T-helper 1 cell treated with Interleukin-12 subunit alpha and Interleukin-12 subunit beta and Interleukin-4 antibody, amounts not matched to agents 30 μg/mL and 1 μg/mL, for 36 hours (primary cell): ENCODE results near the gene LSS.
"Not testable (repeated sequence)": the region's sequence is repeated elsewhere in the genome, so short reads cannot be mapped to it uniquely, and the experiment has no call there.

ENCODE experiments used
- H3K27ac Mint-ChIP-seq: one replicate; pipeline ENCODE4 v1.8.0; 2021; ENCODE audit warnings: mild to moderate bottlenecking, mixed read lengths
- H3K27me3 Mint-ChIP-seq: one replicate; pipeline ENCODE4 v1.8.0; 2021; ENCODE audit warnings: low read depth, mixed read lengths
- H3K36me3 Mint-ChIP-seq: one replicate; pipeline ENCODE4 v1.8.0; 2021; ENCODE audit warnings: low read depth, mixed read lengths
- H3K4me1 Mint-ChIP-seq: one replicate; pipeline ENCODE4 v1.8.0; 2021; ENCODE audit warnings: low read depth, mixed read lengths
- H3K4me3 Mint-ChIP-seq: one replicate; pipeline ENCODE4 v1.8.0; 2021; ENCODE audit warnings: mild to moderate bottlenecking, moderate library complexity, mixed read lengths
- H3K9me3 Mint-ChIP-seq: one replicate; pipeline ENCODE4 v1.8.0; 2021; ENCODE audit warnings: mixed read lengths

Gene LSS

DNA sequence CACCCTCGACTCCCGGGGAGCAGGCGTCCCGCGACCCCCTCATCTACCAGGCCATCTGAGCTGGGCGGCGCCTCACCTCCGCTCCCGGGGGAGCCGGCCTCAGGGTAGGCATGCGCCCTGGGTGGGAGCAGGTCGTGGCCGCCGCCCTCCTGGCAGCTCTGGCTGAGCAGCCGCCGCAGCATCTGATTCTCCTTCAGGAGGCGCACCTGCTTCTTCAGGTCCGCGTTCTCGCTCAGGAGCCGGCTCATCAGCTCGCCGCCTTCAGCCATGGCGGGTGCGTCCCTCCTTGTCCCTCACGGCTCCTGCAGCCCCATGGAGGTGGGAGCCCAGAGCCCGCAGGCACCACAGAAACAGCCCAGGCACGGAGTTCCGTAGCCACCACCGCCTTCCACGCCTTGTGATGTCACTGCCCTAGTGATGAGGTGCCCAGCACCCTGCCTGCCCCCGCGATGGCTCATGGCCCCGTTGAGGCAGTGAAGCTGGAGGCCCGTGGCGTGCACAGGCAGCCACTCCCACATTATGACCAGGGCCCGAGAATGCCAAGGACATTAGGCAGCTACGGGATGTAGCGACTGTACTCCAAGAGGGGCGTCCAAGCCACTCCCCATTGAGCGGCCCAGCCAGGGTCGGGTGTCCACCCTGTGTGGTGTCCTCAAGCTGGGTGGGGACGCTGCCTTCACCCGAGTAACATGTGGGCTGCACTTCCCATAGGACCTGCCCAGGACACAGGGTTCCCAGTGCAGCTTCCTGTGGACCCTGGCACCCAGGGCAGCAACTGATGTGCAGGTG, 45.8 kb downstream of the LSS start:
- Mint-ChIP-seq H3K27me3 (no peaks in the 10 kb centered on the region), H3K4me1 (peaks cover 6% of the 10 kb centered on the region)

DNA sequence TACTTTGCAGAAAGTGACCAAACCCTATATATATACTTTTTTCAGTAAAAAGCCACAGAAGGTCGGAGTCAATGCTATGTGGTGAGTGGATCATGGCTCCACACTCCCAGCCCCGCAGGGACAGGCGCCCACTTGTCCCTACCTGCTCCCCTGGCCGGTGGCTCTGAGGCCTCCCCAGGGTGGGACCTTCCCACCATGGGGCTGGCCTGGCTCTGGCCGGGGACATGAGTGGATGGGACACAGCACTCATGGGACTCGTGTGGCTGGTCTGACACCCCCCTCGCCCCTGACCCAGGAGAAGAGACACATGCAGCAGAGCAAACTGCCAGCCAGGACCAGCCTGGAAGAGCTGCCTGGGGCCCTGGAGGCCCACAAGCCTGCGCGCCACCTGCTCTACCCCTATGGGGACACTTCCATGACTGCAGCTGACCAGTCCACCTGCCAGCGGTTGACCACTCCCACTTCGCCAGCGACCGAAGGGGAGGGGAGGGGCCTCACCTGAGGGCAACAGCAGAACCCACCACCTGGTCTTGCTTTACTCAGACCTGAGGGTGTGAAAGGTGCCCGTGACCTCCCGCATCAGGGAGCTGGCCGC, 46.5 kb downstream of the LSS start:
- H3K4me1 Mint-ChIP-seq = peaks cover 6% of the 10 kb centered on the region
- H3K36me3 Mint-ChIP-seq = no peaks in the 10 kb centered on the region
- no peaks in the 10 kb centered on the region for H3K27me3 Mint-ChIP-seq
- H3K4me3 Mint-ChIP-seq = no peak overlapping the region
- peaks cover 4% of the 10 kb centered on the region for H3K9me3 Mint-ChIP-seq
- no peak overlapping the region for H3K27ac Mint-ChIP-seq

More for the DNA sequence above, 45.8 kb downstream of the LSS start:
- Mint-ChIP-seq H3K9me3 (peaks cover under 1% of the 10 kb centered on the region), H3K4me3 (peak overlapping the region; percentile 67), H3K27ac (peak overlapping the region; percentile 63), H3K36me3 (no peaks in the 10 kb centered on the region)

DNA sequence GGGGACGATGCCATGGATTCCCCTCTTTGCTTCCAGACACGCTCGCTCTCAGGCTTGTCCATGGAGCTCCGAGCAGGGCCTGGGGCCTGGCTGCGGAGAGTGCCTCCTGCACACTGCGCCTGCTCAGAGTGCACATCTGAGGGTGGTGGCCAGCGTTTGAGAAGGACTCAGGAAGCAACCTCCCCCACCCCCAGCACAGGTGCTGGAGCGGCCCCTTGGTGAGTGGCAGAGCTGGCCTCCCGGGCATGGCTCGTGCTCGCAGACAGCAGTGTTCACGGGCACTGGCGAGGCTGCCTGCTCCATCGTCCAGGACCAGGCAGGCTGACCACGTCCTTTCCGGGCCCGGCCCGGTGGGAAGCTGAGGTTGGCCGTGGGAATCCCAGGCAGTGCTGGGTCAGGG, 47.1 kb downstream of the LSS start:
- H3K9me3 Mint-ChIP-seq = peaks cover 11% of the 10 kb centered on the region

DNA sequence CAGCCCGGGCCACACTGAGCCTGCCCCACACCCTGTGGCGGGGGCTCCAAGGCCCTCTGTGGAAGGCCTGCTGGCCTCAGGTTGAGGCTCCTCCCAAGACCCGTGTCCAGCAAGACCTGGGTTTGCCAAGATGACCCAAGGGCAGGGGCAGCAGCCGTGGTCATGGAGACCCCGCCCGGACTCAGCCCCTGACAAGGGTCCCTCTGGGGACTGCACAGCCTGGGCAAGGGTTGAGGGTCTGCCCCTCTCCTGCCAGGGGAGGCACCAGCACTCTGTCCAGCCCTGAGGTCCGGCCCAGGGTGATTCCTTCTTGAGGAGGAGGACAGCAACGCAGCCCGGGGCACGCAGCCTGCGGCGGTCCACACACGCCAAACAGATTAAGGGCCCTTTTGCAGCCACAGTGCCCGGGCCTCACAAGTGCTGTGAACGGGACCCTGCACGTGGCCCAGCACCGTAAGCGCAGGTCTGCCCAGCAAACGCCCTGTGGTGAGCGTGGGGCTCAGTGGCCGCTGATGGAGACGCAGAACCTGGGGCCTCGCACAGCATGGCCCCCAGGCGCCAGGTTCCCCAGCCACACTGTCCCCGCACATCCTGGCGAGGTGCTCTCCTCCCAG, 47.7 kb downstream of the LSS start:
- Mint-ChIP-seq H3K9me3 (peaks cover 16% of the 10 kb centered on the region), H3K27me3 (peaks cover 9% of the 10 kb centered on the region), H3K4me1 (peaks cover 6% of the 10 kb centered on the region), H3K27ac (no peak overlapping the region), H3K36me3 (peaks cover 2% of the 10 kb centered on the region), H3K4me3 (no peak overlapping the region)

More for the DNA sequence above, 47.1 kb downstream of the LSS start:
- Mint-ChIP-seq H3K36me3 (no peaks in the 10 kb centered on the region), H3K27me3 (peaks cover 3% of the 10 kb centered on the region), H3K4me1 (peaks cover 6% of the 10 kb centered on the region), H3K27ac (no peak overlapping the region), H3K4me3 (no peak overlapping the region)

DNA sequence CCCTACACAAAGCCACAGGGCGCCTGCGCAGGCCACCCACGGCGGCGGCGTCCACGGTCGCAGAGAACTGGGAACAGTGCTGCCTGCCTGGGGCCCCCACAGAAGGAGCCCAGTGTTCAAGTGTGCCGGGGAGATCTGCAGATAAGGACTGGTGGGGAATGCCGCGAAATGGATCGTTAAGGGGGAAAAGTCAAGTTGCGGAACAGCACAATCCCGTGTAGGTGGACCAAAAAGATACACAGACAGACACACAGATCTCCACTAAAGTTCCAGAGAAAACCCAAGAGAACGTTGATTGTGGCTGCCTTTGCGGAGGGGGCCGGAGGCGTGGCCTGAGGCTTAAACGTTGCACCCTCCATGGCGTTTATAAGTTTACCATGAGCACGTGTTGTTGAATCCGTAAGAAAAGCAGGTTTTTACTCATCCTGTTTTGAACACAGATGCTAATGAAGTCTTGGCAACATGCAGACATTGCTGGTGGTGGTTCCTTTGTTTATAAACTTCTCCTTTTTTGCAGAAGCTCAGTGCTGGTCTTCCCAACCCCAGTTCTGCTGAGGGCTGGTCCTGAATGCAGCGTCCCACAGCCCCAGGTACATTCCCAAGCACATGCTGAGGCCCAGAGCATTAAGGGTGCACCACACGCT, 48.4 kb downstream of the LSS start:
- peaks cover 4% of the 10 kb centered on the region for H3K4me1 Mint-ChIP-seq
- H3K36me3 Mint-ChIP-seq = peaks cover 2% of the 10 kb centered on the region
- peaks cover 21% of the 10 kb centered on the region for H3K9me3 Mint-ChIP-seq
- no peak overlapping the region for H3K27ac Mint-ChIP-seq
- peaks cover 15% of the 10 kb centered on the region for H3K27me3 Mint-ChIP-seq
- no peak overlapping the region for H3K4me3 Mint-ChIP-seq

DNA sequence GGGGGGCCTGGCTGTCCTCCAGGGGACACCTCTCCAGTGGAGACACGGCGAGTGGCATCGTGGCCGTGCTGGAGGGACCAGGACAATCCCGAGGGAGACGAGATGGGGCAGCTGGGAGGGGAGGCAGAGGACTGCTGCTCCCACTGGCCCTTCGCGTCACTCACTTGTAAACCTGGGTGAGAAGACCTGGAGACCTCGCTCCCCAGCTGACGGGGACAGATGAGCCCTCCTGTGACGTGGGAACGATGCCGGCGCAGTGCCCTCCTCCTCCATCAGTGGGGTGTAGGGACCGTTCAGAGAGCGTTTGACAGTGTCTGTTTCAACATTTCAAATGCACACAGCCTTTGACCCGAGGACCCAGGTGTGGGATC, 48.9 kb downstream of the LSS start:
- peaks cover 21% of the 10 kb centered on the region for H3K27me3 Mint-ChIP-seq
- peaks cover 4% of the 10 kb centered on the region for H3K36me3 Mint-ChIP-seq
- H3K9me3 Mint-ChIP-seq = peaks cover 25% of the 10 kb centered on the region
- H3K27ac Mint-ChIP-seq = no peak overlapping the region
- H3K4me3 Mint-ChIP-seq = no peak overlapping the region
- H3K4me1 Mint-ChIP-seq = peaks cover 2% of the 10 kb centered on the region

DNA sequence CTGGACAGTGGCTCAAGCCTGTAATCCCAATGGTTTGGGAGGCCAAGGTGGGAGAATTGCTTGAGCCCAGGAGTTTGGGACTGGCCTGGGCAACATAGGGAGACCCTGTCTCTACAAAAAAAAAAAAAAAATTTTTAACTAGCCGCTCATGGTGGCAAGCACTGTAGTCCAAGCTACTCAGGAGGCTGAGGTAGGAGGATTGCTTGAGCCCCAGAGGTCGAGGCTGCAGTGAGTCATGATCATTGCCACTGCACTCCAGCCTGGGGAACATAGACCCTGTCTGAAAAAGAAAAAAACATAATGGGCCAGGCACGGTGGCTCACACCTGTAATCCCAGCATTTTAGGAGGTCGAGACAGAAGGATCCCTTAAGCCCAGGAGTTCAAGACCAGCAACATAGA, 49.6 kb downstream of the LSS start:
- Mint-ChIP-seq H3K27me3 (peaks cover 25% of the 10 kb centered on the region), H3K9me3 (peaks cover 30% of the 10 kb centered on the region), H3K4me1 (peaks cover 2% of the 10 kb centered on the region), H3K4me3 (no peak overlapping the region), H3K36me3 (peaks cover 4% of the 10 kb centered on the region), H3K27ac (no peak overlapping the region)

DNA sequence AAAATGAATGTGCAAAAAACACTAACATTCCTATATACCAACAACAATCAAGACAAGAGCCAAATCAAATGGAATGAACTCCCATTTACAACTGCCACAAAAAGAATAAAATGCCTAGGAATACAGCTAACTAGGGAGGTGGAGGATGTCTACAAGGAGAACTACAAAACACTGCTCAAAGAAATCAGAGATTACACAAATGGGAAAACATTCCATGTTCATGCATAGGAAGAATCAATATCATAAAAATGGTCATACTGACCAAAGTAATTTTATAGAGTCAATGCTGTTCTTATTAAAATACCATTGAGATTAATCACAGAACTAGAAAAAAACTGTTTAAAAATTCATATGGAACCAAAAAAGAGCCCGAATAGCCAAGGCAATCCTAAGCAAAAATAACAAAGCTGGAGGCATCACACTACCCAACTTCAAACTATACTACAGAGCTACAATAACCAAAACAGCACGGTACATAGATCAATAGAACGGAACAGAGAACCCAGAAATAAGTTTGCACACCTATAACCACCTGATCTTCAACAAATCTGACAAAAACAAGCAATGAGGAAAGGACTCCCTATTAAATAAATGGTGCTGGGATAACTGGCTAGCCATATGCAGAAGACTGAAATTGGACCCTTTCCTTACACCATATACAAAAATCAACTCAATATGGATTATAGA, 52.0 kb downstream of the LSS start:
- Mint-ChIP-seq H3K9me3 (peaks cover 34% of the 10 kb centered on the region), H3K27me3 (peaks cover 25% of the 10 kb centered on the region)
- not testable (repeated sequence) for H3K4me3 Mint-ChIP-seq

DNA sequence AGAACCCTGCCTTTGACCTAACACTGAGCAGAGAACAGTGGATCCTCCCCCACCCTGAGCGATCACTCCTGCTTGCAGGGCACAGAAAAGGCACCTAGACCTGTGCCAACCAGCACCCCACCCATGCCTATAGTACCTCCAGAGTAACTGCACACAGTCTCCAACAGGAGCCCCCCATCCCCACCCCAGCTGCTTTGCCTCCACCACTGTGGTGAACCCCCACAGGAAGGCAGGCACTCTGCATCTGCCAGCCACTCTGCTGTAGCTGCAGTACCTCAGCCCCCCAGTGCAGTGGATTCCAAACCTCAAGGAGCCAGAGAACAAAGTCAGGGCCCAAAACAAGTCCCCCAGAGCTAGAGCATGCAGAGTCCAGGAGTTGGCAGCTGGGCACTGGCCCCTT, 55.0 kb downstream of the LSS start:
- H3K36me3 Mint-ChIP-seq = peaks cover 4% of the 10 kb centered on the region

More for the DNA sequence above, 52.0 kb downstream of the LSS start:
- H3K27ac Mint-ChIP-seq, H3K36me3 Mint-ChIP-seq, H3K4me1 Mint-ChIP-seq: not testable (repeated sequence)

DNA sequence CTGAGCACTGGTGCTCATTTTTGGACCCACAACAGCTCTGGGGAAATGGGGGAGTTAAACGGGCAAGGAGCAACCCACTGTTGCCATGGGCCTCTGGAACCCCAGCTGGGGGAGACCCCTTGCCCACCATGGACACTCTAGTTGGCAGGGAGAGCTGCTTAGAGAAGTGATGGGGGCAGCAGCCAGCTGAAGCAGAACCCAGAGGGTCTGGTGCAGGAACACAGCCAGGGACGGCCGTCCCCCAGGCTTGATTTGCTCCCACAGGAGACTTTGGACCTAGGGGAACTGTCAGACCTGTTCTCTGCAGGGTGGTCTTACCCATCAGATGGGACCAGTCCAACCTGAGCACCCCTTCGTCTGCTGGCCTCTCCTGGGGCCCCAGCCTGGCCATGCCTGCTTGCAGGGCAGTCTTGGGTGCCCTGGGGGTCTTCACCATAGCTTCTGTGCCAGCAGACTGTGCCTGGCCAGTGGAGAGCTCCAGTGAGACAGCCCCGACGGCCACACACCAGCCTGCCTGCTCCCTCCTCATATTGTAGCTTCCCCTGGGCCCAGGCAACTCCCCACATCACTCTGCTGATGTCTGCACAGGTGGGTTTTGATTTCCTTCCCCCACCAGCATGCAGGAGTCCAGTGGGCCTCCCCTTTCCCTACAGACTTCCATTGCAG, 55.6 kb downstream of the LSS start:
- peak overlapping the region; percentile 34 for H3K27ac Mint-ChIP-seq
- peaks cover 25% of the 10 kb centered on the region for H3K27me3 Mint-ChIP-seq
- H3K4me3 Mint-ChIP-seq = no peak overlapping the region

More for the DNA sequence above, 55.0 kb downstream of the LSS start:
- Mint-ChIP-seq H3K9me3 (peaks cover 38% of the 10 kb centered on the region), H3K27me3 (peaks cover 25% of the 10 kb centered on the region), H3K4me3 (no peak overlapping the region), H3K4me1 (peaks cover 6% of the 10 kb centered on the region), H3K27ac (peak overlapping the region; percentile 34)

DNA sequence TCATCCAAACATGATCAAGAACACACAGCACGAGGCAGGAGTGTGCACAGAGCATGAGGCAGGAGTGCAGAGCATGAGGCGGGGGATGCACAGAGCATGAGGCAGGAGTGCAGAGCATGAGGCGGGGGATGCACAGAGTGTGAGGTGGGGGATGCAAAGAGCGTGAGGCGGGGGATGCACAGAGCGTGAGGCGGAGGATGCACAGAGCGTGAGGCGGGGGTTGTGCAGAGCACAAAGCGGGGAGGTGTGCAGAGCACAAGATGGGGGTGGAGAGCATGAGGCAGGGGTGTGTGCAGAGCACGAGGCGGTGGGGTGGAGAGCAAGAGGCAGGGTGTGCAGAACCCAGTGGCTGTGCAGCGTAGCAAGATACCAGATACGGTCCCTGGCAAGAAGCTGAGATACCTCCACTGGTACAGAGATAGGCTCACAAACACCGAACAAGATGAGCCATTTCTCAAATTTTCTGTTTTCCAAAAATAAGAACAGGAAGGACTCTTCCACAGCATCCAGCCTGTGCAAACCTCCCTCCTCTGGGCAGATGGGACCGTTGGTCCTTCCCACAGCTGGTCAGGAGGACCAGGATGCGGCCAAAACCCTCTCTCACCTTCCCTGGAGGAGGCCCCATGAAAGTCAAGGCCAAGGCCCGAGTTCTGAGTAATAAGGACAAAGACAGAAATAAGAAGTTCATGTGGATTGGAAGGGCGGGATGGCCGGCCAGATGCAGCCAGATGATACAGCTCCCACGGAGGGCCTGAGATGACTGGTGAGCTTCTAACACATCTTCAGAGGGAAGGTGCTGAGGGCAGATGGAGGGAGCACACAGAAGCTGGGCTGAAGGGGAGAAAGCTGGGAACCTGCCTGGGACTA, 56.3 kb downstream of the LSS start:
- peaks cover 34% of the 10 kb centered on the region for H3K9me3 Mint-ChIP-seq
- H3K4me1 Mint-ChIP-seq = peaks cover 6% of the 10 kb centered on the region
- no peak overlapping the region for H3K4me3 Mint-ChIP-seq
- peaks cover 25% of the 10 kb centered on the region for H3K27me3 Mint-ChIP-seq
- peaks cover 4% of the 10 kb centered on the region for H3K36me3 Mint-ChIP-seq
- H3K27ac Mint-ChIP-seq = no peak overlapping the region

More for the DNA sequence above, 55.6 kb downstream of the LSS start:
- Mint-ChIP-seq H3K4me1 (peaks cover 6% of the 10 kb centered on the region), H3K36me3 (peaks cover 4% of the 10 kb centered on the region), H3K9me3 (peaks cover 38% of the 10 kb centered on the region)

DNA sequence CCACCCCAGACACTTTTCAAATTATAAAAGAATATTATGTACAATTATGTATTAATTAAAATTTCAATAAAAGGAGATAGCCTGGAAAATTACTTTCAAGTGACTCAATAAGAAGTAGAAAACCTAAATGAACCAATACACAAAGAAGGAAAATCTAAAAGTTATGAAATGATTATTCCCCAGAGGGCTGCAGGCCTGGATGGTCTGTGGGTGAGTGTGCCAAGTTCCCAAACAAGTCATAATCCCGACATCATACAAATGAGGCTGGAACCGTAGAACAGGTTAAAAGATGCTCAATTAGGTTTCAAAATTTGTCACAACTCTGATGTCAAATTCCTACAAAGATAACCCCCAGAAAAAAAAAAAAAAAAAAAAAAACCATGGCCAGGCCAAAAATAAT, 57.0 kb downstream of the LSS start:
- peaks cover 29% of the 10 kb centered on the region for H3K9me3 Mint-ChIP-seq
- peaks cover 24% of the 10 kb centered on the region for H3K27me3 Mint-ChIP-seq
- no peak overlapping the region for H3K27ac Mint-ChIP-seq
- H3K4me3 Mint-ChIP-seq = no peak overlapping the region
- peaks cover 4% of the 10 kb centered on the region for H3K36me3 Mint-ChIP-seq
- peaks cover 6% of the 10 kb centered on the region for H3K4me1 Mint-ChIP-seq
